AG04450 (cell line): ENCODE data around the gene SLC39A11. TPM values are rescaled to one million over a fixed set of nuclear protein-coding genes. Genes with fewer than 3 reads are reported as not detected.
"Not testable (repeated sequence)": the region's sequence is repeated elsewhere in the genome, so short reads cannot be mapped to it uniquely, and the experiment has no call there.

Source experiments
- CTCF ChIA-PET: fragments of 300-600, 350-600 bp; formaldehyde crosslinking; extraction: SDS; loops from one replicate; lab custom pipeline; 2022; ENCODE audit warnings: antibody characterized with exemption, inconsistent platforms; lab: Charles Lee
- POLR2A ChIA-PET: fragments of 350-600 bp; formaldehyde crosslinking; extraction: SDS; loops from one replicate; lab custom pipeline; 2021; ENCODE audit warnings: antibody characterized with exemption, inconsistent platforms; lab: Yijun Ruan, JAX
- DNase-seq: peaks from one replicate; pipeline ENCODE4 v3.0.0-alpha.2; 2011; ENCODE audit warnings: low read depth, low spot score
- H3K27ac ChIP-seq: one replicate; pipeline ENCODE4 v1.5.1; 2012; ENCODE audit warnings: low read depth, low read length, control low read depth
- H3K27me3 ChIP-seq: one replicate; pipeline ENCODE4 v1.6.0; 2012; ENCODE audit warnings: low read length; ENCODE audit not compliant: control insufficient read depth, insufficient read depth
- H3K4me3 ChIP-seq: 2 replicates; pipeline ENCODE4 v1.5.1; 2011; ENCODE audit warnings: mild to moderate bottlenecking, low read depth, low read length, control low read depth
- H3K9me3 ChIP-seq: 2 replicates; pipeline ENCODE4 v1.5.1; 2012; ENCODE audit warnings: low read length; ENCODE audit not compliant: control insufficient read depth, insufficient read depth
- polyA plus RNA-seq: library from polyadenylated mRNA; depleted of rRNA; stranded (reverse); fragments of >200 nt; gene quantifications from 2 replicates; pipeline ENCODE4 v1.2.3, GENCODE V29; 2011
- TF ChIP-seq, protein P1 (sequence below): IDR thresholded peaks from 2 replicates; pipeline ENCODE4 v1.5.1; 2011; ENCODE audit warnings: low read depth, low read length, control low read depth, inconsistent platforms

The SLC39A11 gene
- polyA plus RNA-seq, 1 experiment = 18.0 TPM

DNA sequence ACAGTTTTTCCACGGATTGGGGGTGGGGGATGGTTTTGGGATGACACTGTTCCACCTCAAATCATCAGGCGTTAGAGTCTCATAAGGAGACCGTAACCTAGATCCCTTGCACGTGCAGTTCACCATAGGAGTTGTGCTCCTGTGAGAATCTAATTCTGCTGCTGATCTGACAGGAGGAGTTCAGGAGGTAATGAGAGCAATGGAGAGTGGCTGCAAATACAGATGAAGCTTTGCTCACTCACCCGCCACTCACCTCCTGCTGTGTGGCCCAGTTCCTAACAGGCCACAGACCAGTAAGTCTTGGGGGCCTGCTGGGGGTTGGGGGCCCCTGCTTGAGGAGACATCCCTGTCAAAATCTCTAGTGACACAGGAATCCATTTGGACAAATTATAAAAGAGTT is 29.8 kb downstream of the SLC39A11 start:
- ChIA-PET CTCF (no interaction called here), POLR2A (no interaction called here)
- H3K4me3 ChIP-seq = no peak overlapping the region
- no peak overlapping the region for H3K27ac ChIP-seq
- H3K9me3 ChIP-seq = no peaks in the 10 kb centered on the region
- DNase-seq = no peak
- no peaks in the 10 kb centered on the region for H3K27me3 ChIP-seq
- TF ChIP-seq, protein P1, sequence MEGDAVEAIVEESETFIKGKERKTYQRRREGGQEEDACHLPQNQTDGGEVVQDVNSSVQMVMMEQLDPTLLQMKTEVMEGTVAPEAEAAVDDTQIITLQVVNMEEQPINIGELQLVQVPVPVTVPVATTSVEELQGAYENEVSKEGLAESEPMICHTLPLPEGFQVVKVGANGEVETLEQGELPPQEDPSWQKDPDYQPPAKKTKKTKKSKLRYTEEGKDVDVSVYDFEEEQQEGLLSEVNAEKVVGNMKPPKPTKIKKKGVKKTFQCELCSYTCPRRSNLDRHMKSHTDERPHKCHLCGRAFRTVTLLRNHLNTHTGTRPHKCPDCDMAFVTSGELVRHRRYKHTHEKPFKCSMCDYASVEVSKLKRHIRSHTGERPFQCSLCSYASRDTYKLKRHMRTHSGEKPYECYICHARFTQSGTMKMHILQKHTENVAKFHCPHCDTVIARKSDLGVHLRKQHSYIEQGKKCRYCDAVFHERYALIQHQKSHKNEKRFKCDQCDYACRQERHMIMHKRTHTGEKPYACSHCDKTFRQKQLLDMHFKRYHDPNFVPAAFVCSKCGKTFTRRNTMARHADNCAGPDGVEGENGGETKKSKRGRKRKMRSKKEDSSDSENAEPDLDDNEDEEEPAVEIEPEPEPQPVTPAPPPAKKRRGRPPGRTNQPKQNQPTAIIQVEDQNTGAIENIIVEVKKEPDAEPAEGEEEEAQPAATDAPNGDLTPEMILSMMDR = no peak

DNA sequence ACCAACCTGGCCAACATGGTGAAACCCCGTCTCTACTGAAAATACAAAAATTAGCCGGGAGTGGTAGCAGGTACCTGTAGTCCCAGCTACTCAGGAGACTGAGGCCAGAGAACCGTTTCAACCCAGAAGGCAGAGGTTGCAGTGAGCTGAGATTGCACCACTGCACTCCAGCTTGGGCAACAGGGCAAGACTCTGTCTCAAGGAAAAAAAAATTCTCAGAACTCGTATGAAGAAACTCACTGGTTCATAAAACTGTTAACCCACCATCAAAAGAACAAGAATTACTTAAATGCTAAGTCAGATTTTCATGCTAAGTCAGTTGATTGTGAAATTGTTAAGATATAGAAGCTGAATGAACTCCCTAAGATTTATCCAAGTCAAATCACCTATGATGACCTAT is 31.3 kb downstream of the SLC39A11 start:
- no peaks in the 10 kb centered on the region for H3K9me3 ChIP-seq
- TF ChIP-seq, protein P1 = no peak
- no peak overlapping the region for H3K27ac ChIP-seq
- no peak for DNase-seq
- ChIA-PET CTCF (no interaction called here), POLR2A (no interaction called here)
- no peaks in the 10 kb centered on the region for H3K27me3 ChIP-seq
- no peak overlapping the region for H3K4me3 ChIP-seq

GRCh38 chr17:73060721-73061120 is 31.8 kb downstream of the SLC39A11 start:
- Histone ChIP-seq H3K27me3 (no peaks in the 10 kb centered on the region), H3K4me3 (no peak overlapping the region), H3K9me3 (no peaks in the 10 kb centered on the region), H3K27ac (no peak overlapping the region)
- CTCF ChIA-PET = no interaction called here
- POLR2A ChIA-PET = no interaction called here
- TF ChIP-seq, protein P1 = no peak
- DNase-seq = no peak

DNA sequence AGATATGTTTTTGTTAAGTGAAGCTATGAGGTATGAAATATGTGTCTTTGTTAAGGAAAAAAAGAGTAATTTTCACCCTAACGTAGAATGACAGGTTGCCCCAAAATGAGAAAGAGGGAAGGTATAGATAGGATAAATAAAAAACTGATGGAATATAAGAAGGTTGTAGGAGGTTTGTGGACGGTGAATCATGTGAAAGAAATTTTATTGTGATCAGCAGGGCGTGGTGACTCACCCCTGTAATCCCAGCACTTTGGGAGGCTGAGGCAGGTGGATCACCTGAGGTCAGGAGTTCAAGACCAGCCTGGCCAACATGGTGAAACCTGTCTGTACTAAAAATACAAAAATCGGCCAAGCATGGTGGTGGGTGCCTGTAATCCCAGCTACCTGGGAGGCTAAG is 32.8 kb downstream of the SLC39A11 start:
- CTCF ChIA-PET = interaction anchor here (0.7 kb wide), 1 partner anchor 497 kb away, joined by 4 read pairs; no protein-coding TSS in a partner anchor
- DNase-seq, H3K27me3 ChIP-seq, H3K9me3 ChIP-seq, H3K4me3 ChIP-seq, H3K27ac ChIP-seq: not testable (repeated sequence)
- POLR2A ChIA-PET = interaction anchor here (0.7 kb wide), 1 partner anchor 207 kb away, joined by 4 read pairs; no protein-coding TSS in a partner anchor

DNA sequence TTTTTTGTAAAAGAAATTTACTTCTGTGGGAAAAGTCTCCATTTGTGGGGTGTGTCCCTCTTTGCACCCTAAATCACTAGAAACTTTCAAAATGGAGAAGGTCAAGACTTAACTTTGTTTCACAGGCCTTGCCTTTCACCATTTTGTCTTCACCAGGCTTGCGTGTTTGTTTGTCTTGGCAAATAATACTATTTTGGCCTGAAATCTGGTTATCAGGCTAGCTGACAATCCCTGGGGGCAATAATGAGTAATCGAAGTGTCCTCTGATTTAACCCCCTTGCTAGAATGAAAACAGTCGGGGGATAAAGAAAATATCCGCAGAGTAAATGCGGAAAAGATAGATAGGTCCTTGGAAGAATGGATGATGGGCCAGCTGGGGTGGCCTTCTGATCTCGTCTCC is 34.5 kb downstream of the SLC39A11 start:
- H3K4me3 ChIP-seq = no peak overlapping the region
- CTCF ChIA-PET = interaction anchor here (0.7 to 1.4 kb wide), 3 partner anchors 8 to 72 kb away, joined by 3 to 9 read pairs (median 5); no protein-coding TSS in a partner anchor
- no peaks in the 10 kb centered on the region for H3K27me3 ChIP-seq
- POLR2A ChIA-PET = interaction anchor here (0.7 kb wide), 1 partner anchor 352 kb away, joined by 6 read pairs; no protein-coding TSS in a partner anchor
- no peak for DNase-seq
- TF ChIP-seq, protein P1 = no peak
- no peaks in the 10 kb centered on the region for H3K9me3 ChIP-seq
- H3K27ac ChIP-seq = no peak overlapping the region

- ChIA-PET POLR2A (no interaction called here), CTCF (interaction anchor here (0.7 to 1.4 kb wide), 3 partner anchors 9 to 71 kb away, joined by 3 to 9 read pairs (median 5); no protein-coding TSS in a partner anchor)
- TF ChIP-seq, protein P1 = no peak
- H3K27ac ChIP-seq = no peak overlapping the region
- no peaks in the 10 kb centered on the region for H3K9me3 ChIP-seq
- H3K27me3 ChIP-seq = no peaks in the 10 kb centered on the region
- no peak overlapping the region for H3K4me3 ChIP-seq
- DNase-seq = no peak
Observed at GRCh38 chr17:73057196-73057595, 35.3 kb downstream of the SLC39A11 start.
